ENCODE measurements around the gene TEX26.

DNA sequence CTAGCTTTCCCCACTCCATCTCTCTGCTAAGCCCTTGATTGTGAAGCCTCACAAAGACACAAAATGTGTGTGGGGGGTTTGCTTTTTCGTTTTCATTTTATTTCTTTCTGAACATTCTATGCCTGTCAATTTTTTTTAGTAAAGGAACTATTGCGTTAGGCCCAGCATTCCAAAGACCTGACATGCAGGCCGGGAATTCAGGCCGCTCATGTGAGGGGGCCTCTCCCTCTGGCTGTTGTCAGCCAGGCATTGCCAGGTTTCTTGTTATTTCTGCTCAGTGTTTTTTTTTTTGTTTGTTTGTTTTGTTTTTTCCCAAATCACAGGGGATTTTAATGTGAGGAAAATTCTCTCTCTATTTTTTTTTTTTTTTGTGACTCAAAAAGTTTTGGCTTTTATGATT is 36.7 kb upstream of the TEX26 start:
- no peak for TF ChIP-seq POLR2AphosphoS5 (IDR thresholded peaks at IDR 0.05)
- TF ChIP-seq, protein P1, sequence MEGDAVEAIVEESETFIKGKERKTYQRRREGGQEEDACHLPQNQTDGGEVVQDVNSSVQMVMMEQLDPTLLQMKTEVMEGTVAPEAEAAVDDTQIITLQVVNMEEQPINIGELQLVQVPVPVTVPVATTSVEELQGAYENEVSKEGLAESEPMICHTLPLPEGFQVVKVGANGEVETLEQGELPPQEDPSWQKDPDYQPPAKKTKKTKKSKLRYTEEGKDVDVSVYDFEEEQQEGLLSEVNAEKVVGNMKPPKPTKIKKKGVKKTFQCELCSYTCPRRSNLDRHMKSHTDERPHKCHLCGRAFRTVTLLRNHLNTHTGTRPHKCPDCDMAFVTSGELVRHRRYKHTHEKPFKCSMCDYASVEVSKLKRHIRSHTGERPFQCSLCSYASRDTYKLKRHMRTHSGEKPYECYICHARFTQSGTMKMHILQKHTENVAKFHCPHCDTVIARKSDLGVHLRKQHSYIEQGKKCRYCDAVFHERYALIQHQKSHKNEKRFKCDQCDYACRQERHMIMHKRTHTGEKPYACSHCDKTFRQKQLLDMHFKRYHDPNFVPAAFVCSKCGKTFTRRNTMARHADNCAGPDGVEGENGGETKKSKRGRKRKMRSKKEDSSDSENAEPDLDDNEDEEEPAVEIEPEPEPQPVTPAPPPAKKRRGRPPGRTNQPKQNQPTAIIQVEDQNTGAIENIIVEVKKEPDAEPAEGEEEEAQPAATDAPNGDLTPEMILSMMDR (IDR thresholded peaks at IDR 0.05): no peak
